Ureter (tissue), 1 donor: Measurements from ENCODE around the gene HUNK. TPM values are rescaled to one million over a fixed set of nuclear protein-coding genes. Genes with fewer than 3 reads are reported as not detected.
"Not testable (repeated sequence)": the region's sequence is repeated elsewhere in the genome, so short reads cannot be mapped to it uniquely, and the experiment has no call there.

ENCODE experiments used
- DNase-seq: peaks from one replicate; pipeline ENCODE4 v3.0.0-alpha.2; 2020; ENCODE audit warnings: low spot score
- total RNA-seq: library from RNA; stranded (reverse); gene quantifications from one replicate; pipeline ENCODE4 v1.2.4, GENCODE V29; 2023
- donor health status: DM: yes; HTN: yes; CAD: no.

Gene HUNK
- total RNA-seq, 1 donor from 2014 or later = 4.5 TPM

GRCh38 chr21:31921079-31921478, 48.3 kb downstream of the HUNK start:
- DNase-seq = no peak

DNA sequence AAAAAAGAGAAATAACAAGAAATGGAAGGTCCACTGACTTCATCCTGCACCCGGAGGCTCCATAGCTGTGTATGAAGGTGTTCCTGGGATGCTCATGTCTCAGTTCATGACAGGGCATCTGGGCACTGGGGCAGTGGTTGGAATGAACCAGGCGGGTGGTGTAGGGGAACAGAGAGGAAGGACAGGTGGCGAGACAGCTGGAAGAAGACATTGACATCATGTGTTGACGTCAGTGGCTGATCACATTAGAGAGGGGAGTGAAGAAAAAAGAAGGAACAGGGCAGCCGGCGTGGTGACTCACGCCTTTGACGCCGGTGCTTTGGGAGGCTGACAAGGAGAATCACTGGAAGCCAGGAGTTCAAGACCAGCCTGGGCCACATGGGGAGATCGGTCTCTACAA, 50.1 kb downstream of the HUNK start:
- no peak for DNase-seq

- no peak for DNase-seq
Observed at GRCh38 chr21:31923756-31924155, 50.9 kb downstream of the HUNK start.

GRCh38 chr21:31924548-31924947, 51.7 kb downstream of the HUNK start:
- no peak for DNase-seq

GRCh38 chr21:31926498-31926897, 53.7 kb downstream of the HUNK start:
- no peak for DNase-seq

DNA sequence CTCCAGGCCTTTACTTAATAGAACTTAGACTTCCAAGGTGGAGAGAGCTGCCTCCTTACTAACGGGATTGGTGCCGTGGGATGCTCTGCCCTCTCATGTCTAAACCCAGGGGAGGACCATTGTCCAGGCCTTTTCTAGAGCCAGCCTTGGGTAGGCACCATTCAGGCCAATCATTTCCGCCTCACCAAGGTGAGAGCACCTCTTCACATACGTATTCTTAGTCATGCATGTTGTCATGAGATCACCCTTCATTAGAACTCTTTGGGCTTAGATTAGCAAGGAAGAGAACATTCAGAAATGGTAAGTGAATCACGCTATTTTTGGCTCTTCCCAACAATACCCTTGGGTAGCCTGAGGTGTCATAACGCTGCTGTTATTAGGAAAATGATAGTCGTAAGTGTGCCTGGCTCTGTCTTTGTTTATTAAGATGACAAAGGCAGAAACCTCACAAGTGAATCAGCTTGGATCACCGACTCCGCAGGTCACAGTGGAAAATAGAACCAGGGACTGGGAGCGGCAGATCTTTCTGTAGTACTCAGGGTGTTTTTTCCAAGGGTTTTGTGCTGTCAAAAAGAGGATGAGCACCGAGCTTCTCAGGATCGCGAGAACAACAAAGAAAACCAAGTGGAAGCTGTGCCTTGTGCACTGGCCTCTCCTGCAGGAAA, 55.0 kb downstream of the HUNK start:
- DNase-seq = no peak

GRCh38 chr21:31928656-31929055, 55.8 kb downstream of the HUNK start:
- no peak for DNase-seq

DNA sequence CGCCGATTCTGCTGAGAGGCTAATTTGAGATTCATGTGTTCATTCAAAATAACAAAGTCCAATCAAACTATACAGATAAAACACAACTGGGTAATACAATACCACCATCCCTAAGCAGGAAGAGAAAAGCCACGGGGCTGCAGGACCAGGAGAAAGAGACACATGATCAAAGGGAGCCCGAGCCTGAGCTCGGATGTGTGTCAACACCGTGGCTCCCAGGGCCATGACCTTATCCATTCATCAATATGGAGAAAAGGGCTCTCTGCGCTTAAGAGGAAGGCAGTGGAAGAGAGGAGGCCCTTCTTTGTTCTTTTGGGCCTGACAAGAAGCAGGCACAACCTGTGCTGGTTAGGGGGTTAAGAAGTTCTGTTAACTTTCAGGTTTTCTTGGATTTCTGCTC, 56.7 kb downstream of the HUNK start:
- DNase-seq = no peak

GRCh38 chr21:31930001-31930400, 57.2 kb downstream of the HUNK start:
- no peak for DNase-seq

DNA sequence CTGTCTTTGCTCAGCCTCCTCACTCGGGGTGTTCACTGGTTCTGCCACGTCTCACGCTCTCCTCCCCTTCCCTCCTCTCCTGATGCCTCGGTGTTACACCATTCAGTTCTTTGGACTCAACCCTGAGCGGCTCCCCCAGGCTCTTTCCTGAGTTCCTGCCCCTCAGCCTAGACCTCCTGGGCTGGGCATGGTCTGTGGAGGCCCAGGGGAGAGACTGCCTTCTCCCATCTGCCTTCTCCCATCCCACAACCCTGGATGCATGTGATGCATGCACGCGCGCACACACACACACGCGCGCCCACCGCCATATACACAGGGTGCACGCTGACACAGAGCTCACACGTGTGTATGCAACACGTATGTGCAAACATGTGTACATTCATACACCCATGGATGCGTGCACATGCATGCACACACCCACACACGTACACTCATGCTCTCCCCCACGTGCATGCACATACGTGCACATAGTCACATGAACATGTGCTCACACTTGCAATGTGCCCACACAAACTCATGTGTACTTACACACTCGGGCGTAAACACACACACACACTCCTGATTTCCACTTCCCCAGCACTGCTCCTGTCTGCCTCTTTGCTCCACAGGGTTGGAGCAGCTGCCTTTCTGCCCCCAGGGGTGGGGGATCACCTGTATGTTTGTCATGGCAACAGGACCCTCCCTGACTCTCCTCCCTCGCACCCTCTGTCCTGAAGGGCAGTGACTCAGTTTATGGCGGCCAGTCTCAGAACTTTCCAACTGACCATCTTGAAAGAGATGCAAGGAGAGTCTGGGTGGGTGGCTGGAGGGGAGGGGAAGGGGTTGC, 59.0 kb downstream of the HUNK start:
- no peak for DNase-seq

DNA sequence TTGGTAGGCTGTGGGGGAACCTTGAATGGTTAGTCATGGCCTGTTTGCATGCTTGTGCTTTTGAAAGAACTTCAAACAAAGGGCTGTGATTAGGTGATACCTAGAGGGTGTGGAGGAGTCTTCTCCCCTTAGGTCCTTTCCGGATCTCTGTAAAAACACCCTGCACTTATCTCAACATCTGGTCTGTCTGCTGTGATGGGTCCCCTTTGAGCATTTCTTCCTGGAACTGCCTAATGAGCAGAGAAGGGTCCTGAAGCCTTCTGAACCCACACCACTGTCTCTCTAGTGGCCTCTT, 59.6 kb downstream of the HUNK start:
- no peak for DNase-seq

DNA sequence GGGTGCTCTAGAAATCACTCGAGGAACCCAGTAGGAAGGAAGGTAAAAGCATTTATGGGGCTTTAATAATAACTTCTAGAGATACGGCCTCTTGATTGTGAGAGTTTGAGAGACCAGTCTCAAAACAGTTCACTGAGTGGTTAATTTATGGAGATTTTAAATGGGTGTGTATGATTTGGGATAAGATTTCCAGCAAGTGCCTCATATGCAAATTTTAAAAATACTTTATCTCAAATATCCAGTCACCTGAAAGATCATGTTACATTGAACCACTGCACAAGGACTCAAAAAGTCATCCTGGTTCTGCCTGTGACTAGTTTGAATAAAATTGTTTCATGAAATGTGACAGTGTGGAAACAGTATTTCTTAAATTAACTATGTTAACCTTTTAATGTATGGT, 64.5 kb downstream of the HUNK start:
- no peak for DNase-seq

DNA sequence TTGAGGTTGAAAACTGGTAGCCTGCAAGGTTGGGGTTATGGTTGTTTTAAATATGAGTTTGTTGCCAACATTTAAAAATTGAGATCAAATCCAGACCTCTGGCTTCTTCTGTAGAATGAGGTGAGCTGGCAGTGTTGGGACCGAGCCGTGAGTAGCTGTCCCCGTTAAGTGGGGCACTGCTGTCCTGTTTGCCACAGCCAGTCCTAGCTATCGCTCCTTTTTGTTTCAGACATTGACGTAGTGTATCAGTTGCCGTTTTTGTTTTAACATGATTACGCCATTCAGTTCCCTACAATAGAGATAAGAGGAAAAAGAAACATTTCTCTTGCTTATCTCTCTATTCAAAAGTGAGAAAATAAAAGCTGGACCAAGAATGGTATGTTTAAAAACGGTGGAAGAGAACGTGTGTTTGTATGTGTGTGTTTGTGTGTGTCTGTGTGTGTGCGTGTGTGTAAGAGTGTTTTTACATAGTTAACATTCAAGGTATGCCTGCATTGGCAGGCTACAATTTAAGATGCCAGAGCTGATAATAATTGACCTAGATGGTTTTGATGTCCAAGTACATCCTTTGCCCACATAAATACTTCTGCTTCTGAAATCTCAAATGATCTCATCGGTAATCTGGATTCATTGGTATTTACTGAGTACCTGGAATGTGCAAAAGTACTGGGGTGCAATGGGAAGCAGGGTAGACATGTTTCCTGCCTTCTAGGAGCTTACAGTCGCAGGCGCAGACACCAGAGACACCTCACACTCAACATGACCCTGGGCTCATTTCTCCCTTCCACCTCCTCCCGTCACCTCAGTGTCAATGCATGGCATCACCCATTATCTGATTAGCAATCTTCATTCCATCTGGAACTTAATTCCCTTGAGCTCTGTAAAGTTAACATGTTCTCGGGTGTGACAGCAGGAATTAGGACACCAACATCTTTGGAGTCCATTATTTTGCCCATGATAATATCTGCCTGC, 65.8 kb downstream of the HUNK start:
- no peak for DNase-seq

DNA sequence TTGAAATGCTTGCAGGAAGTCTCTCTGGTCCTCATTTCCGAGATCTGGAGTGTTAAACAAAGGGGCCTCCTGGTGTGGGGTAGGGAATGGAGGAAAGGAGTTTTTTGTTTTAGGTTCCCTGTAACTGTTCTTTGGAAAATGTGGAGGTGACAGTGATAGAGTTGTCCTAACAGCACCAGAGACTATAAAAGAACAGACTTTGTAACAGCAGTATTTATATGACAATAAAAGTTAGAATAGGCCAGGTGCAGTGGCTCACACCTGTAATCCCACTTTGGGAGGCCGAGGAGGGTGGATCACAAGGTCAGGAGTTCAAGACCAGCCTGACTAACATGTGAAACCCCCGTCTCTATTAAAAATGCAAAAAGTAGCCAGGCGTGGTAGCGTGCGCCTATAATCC, 68.9 kb downstream of the HUNK start:
- DNase-seq = no peak

DNA sequence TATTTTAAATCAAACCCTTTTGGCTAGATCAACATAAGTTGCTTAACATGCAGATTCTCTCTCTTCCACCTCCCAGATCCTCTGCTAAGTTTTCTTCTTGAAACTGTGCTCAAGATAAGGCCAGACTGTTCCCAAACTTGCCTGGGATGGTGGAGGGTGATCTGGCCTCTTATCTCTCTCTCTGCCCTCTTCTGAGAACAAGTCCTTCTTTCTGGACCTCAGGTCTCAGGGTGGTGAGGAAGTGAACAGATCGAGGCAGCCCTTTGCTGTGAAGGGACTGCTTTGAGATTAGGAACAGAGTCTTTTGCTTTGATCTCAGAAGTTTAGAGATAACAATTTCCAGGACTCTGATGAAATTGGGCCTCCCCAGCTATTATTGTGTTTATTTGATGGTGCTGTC, 70.7 kb downstream of the HUNK start:
- no peak for DNase-seq

GRCh38 chr21:31945141-31945540, 72.3 kb downstream of the HUNK start:
- DNase-seq = no peak

DNA sequence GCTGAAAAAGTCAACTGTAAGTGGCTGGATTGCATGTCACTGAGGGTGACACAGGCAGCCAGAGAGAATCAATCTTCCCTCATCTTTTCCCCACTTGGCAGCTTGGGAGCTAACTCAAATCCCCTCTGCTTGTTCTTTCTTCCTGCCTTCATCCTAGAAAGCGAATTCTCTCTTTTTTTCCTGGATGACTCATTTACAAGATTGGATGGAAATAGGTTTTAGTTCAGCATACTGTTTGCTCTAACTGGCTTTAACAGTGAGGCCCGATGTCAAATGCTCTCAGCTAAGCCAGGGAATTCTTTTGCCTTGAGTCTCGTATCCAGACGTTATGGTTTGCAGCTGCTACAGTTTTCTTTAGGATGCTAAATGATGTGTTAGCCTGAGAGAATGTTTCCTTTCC, 72.7 kb downstream of the HUNK start:
- no peak for DNase-seq

DNA sequence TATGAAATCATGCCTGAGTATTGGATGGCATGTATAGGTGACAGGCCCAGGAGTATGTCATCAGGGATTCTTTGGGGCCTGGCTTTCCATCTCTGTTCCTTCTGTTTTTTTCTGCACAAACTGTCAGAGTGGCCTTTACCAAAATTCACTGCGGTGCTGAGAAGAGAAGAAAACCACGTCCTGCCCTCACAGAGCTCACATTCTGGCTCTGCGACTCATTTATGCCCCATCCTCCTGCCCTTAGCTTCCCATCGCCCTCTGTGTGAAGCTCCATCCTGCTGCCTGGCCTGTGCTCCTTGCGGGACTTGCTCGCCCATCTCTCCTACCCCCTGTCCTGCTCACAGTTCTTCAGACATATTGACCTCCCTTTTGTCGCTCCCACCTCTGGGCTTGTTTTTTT, 73.4 kb downstream of the HUNK start:
- no peak for DNase-seq

GRCh38 chr21:31946876-31947550, 74.2 kb downstream of the HUNK start:
- not testable (repeated sequence) for DNase-seq

GRCh38 chr21:31948676-31949075, 75.9 kb downstream of the HUNK start:
- DNase-seq = no peak

DNA sequence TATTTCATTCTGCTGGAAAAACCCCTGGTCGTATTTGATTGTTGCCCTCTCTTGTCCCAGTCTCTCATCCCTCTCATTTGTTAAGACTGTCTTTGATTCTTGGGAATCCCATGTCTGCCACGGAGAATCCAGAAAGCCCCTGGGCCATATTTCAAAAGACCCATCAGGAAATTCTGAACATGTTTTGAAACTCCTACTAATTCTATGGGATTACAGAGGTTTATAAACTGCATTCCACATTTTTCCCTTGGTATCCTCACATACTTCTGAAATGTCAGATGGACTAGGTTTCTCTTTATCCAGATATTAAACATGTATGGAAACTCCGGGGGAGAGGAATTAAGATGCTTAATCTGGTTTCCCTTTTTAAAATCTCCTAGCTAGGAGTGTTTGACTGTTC, 80.0 kb downstream of the HUNK start:
- no peak for DNase-seq

- DNase-seq = no peak
Observed at GRCh38 chr21:31957631-31958030, 84.8 kb downstream of the HUNK start.
